Measurements from ENCODE around the gene ANG.

- no peak for TF ChIP-seq YY1 (IDR thresholded peaks at IDR 0.05; ENCODE audit: low read depth)
- no peak for TF ChIP-seq MAX (IDR thresholded peaks at IDR 0.05)
- TF ChIP-seq EP300 (IDR thresholded peaks at IDR 0.05; ENCODE audit: borderline replicate concordance) = no peak
- no peak for TF ChIP-seq TEAD4 (IDR thresholded peaks at IDR 0.05)
- TF ChIP-seq USF1 (IDR thresholded peaks at IDR 0.05) = no peak
- no peak for TF ChIP-seq CEBPB (IDR thresholded peaks at IDR 0.05)
- no peak for TF ChIP-seq NFIC (IDR thresholded peaks at IDR 0.05)
- no peak for TF ChIP-seq FOXM1 (IDR thresholded peaks at IDR 0.05; ENCODE audit: borderline replicate concordance, low read depth)
- no peak for TF ChIP-seq REST (IDR thresholded peaks at IDR 0.05; ENCODE audit: low read depth)
- no peak for TF ChIP-seq TAF1 (IDR thresholded peaks at IDR 0.05; ENCODE audit: low read depth)
- TF ChIP-seq ZBTB7A (IDR thresholded peaks at IDR 0.05; ENCODE audit: low read depth) = no peak
- no peak for TF ChIP-seq RAD21 (IDR thresholded peaks at IDR 0.05; ENCODE audit: low read depth)
These were observed 53.6 kb downstream of the ANG start for GRCh38 chr14:20742132-20742531.
